Stomach (tissue), 9 donors: ENCODE data around the gene CBX3. TPM values are rescaled to one million over a fixed set of nuclear protein-coding genes. Genes with fewer than 3 reads are reported as not detected.
"Not testable (repeated sequence)": the region's sequence is repeated elsewhere in the genome, so short reads cannot be mapped to it uniquely, and the experiment has no call there.

ENCODE experiments used
- DNase-seq, 2 donors: peaks; one replicate each; pipeline versions ENCODE4 v3.0.0 to v3.0.0-alpha.2; 2013 to 2019
- H3K27ac ChIP-seq, 5 donors: fragments of 200-600 bp in 4 of 5; sonication (generic) in 4 of 5; one replicate each; pipeline ENCODE4 v1.5.1; 2013 to 2019; ENCODE audit warnings: mild to moderate bottlenecking in 1 of 5, moderate library complexity in 1 of 5
- H3K27me3 ChIP-seq, 3 donors: fragments of 200-600 bp; sonication (generic); one replicate each; pipeline ENCODE4 v1.5.1; 2017 to 2019; ENCODE audit warnings: mixed run types in 1 of 3
- H3K36me3 ChIP-seq, 4 donors: fragments of 200-600 bp; sonication (generic); 1 replicate in 3 of 4; 2 replicates in 1 of 4; pipeline ENCODE4 v1.5.1; 2016 to 2019
- H3K4me1 ChIP-seq, 4 donors: fragments of 200-600 bp; sonication (generic); one replicate each; pipeline ENCODE4 v1.5.1; 2016 to 2019
- H3K4me3 ChIP-seq, 4 donors: fragments of 200-600 bp; sonication (generic) in 3 of 4; one replicate each; pipeline ENCODE4 v1.5.1; 2016 to 2019; ENCODE audit warnings: mild to moderate bottlenecking in 1 of 4
- H3K9me3 ChIP-seq, 4 donors: fragments of 200-600 bp; sonication (generic); one replicate each; pipeline ENCODE4 v1.5.1; 2016 to 2019
- CTCF ChIP-seq, 7 experiments: fragments of 450-650 bp in 4 of 7; fragments of 200-600 bp in 3 of 7; sonication (generic) in 3 of 7; IDR thresholded peaks; one replicate each; pipeline ENCODE4 v1.5.1; 2016 to 2019; ENCODE audit warnings: antibody characterized with exemption in 7 of 7, control low read depth in 2 of 7, mild to moderate bottlenecking in 1 of 7
- EP300 ChIP-seq: sonication (generic); formaldehyde crosslinking; IDR thresholded peaks from one replicate; pipeline ENCODE4 v1.6.1; 2017; ENCODE audit warnings: antibody characterized with exemption
- POLR2A ChIP-seq, 4 donors: fragments of 450-650 bp; IDR thresholded peaks; one replicate each; pipeline ENCODE4 v1.6.1; 2016; ENCODE audit warnings: antibody characterized with exemption in 4 of 4, control low read depth in 2 of 4, mild to moderate bottlenecking in 1 of 4, moderate library complexity in 1 of 4
- POLR2AphosphoS5 ChIP-seq, 3 donors: sonication (generic); formaldehyde crosslinking; IDR thresholded peaks; one replicate each; pipeline ENCODE4 v1.6.1; 2016; ENCODE audit warnings: antibody characterized with exemption in 3 of 3
- WGBS, 5 donors: extraction: QIAGEN DNeasy Blood & Tissue Kit in 3 of 5; methylation state at CpG; one replicate each; pipeline versions ENCODE4 v1.1.5 to v1.1.7; 2013 to 2018; 5-methylcytosine and 5-hydroxymethylcytosine counted together
- intact Hi-C: fragments of 100-400 bp; cut with DNase I; formaldehyde crosslinking; loops from one replicate; pipeline ENCODE4 v1.15.1; 2023; ENCODE audit warnings: low total_unique reads
- polyA plus RNA-seq, 3 donors: library from polyadenylated mRNA; stranded (reverse); fragments of 200-250 nt; gene quantifications; one replicate each; pipeline ENCODE4 v1.2.3, GENCODE V29; 2013
- total RNA-seq, 5 donors: library from RNA; depleted of rRNA; stranded (reverse); fragments of >200 nt; gene quantifications; one replicate each; pipeline versions ENCODE4 v1.1.0 to v1.2.3, GENCODE V29; 2014 to 2016
- donor health status: healthy with polysubstance abuse.
- donor health status: Bipolar disorder and iron deficiency.
- donor health status: healthy.

The CBX3 gene
- total and polyA plus RNA-seq, 8 donors = 21.4 to 156 (median 76.2) TPM

GRCh38 chr7:26171601-26172000 lies 29.9 kb upstream of the CBX3 start:
- Histone ChIP-seq H3K27ac (no peak overlapping the region), H3K27me3 (no peaks in the 10 kb centered on the region), H3K36me3 (peaks cover 0 to 5% (median 0%) of the 10 kb centered on the region in 4 donors), H3K4me1 (peaks cover 8 to 12% (median 10%) of the 10 kb centered on the region in 4 donors), H3K4me3 (no peak overlapping the region), H3K9me3 (no peaks in the 10 kb centered on the region)
- TF ChIP-seq CTCF (IDR thresholded peaks at IDR 0.05) = no peak
- no peak for TF ChIP-seq POLR2A (IDR thresholded peaks at IDR 0.05)
- no peak for TF ChIP-seq POLR2AphosphoS5 (IDR thresholded peaks at IDR 0.05)
- no peak for TF ChIP-seq EP300
- no peak for DNase-seq
- 93 to 100% (median 99%) methylated on average over 2 of the region's 2 CpGs for WGBS, 5 donors
- intact Hi-C loops = no loop called here

GRCh38 chr7:26172048-26172447 lies 29.5 kb upstream of the CBX3 start:
- Histone ChIP-seq H3K36me3 (peaks cover 0 to 5% (median 0%) of the 10 kb centered on the region in 4 donors), H3K4me1 (peaks cover 3 to 9% (median 6%) of the 10 kb centered on the region in 4 donors), H3K9me3 (no peaks in the 10 kb centered on the region), H3K27me3 (no peaks in the 10 kb centered on the region), H3K4me3 (no peak overlapping the region), H3K27ac (no peak overlapping the region)
- DNase-seq = no peak
- intact Hi-C loops = no loop called here
- TF ChIP-seq CTCF (IDR thresholded peaks at IDR 0.05) (no peak), POLR2A (IDR thresholded peaks at IDR 0.05) (no peak), POLR2AphosphoS5 (IDR thresholded peaks at IDR 0.05) (no peak), EP300 (no peak)
- 93 to 100% (median 97%) methylated on average over 1 of the region's 1 CpG for WGBS, 5 donors

GRCh38 chr7:26175903-26176302 lies 25.6 kb upstream of the CBX3 start:
- H3K9me3 ChIP-seq, DNase-seq, H3K36me3 ChIP-seq, intact Hi-C loops, H3K27me3 ChIP-seq, H3K27ac ChIP-seq, H3K4me3 ChIP-seq: not testable (repeated sequence)
- peaks cover 0 to 15% (median 9%) of the 10 kb centered on the region in 4 donors for H3K4me1 ChIP-seq
- WGBS, 5 donors = 86 to 100% (median 89%) methylated on average over 1 to 2 of the region's 4 CpGs

GRCh38 chr7:26176696-26177095 lies 24.8 kb upstream of the CBX3 start:
- H3K4me3 ChIP-seq, H3K9me3 ChIP-seq, intact Hi-C loops, DNase-seq, H3K27me3 ChIP-seq, H3K36me3 ChIP-seq, H3K27ac ChIP-seq: not testable (repeated sequence)
- 97 to 100% (median 98%) methylated on average over 5 to 19 of the region's 26 CpGs; no CpG with 5 or more reads in 1 of the 5 donors for WGBS, 5 donors
- peaks cover 0 to 21% (median 14%) of the 10 kb centered on the region in 4 donors for H3K4me1 ChIP-seq

GRCh38 chr7:26177269-26177668 lies 24.3 kb upstream of the CBX3 start:
- DNase-seq, H3K36me3 ChIP-seq, intact Hi-C loops, H3K27me3 ChIP-seq, H3K27ac ChIP-seq, H3K9me3 ChIP-seq, H3K4me3 ChIP-seq: not testable (repeated sequence)
- H3K4me1 ChIP-seq = peaks cover 0 to 22% (median 15%) of the 10 kb centered on the region in 4 donors
- 92 to 97% (median 94%) methylated on average over 14 to 20 of the region's 20 CpGs for WGBS, 5 donors

GRCh38 chr7:26178272-26178960 lies 23.1 kb upstream of the CBX3 start:
- no peak for DNase-seq
- H3K9me3 ChIP-seq = no peaks in the 10 kb centered on the region
- H3K36me3 ChIP-seq = no peaks in the 10 kb centered on the region
- H3K27me3 ChIP-seq = no peaks in the 10 kb centered on the region
- no peak overlapping the region for H3K4me3 ChIP-seq
- H3K27ac ChIP-seq = no peak overlapping the region
- TF ChIP-seq EP300 = no peak
- no peak for TF ChIP-seq POLR2AphosphoS5 (IDR thresholded peaks at IDR 0.05)
- TF ChIP-seq CTCF (IDR thresholded peaks at IDR 0.05) = no peak
- no peak for TF ChIP-seq POLR2A (IDR thresholded peaks at IDR 0.05)
- WGBS, 5 donors = 73 to 86% (median 83%) methylated on average over 7 of the region's 7 CpGs
- H3K4me1 ChIP-seq = peaks cover 6 to 34% (median 21%) of the 10 kb centered on the region in 4 donors
- intact Hi-C loops = no loop called here
